ENCODE results near the gene IQCH. TPM values are rescaled to one million over a fixed set of nuclear protein-coding genes. Genes with fewer than 3 reads are reported as not detected.

The IQCH gene
- total RNA-seq, 1 donor from 2014 or later = 2.0 TPM

DNA sequence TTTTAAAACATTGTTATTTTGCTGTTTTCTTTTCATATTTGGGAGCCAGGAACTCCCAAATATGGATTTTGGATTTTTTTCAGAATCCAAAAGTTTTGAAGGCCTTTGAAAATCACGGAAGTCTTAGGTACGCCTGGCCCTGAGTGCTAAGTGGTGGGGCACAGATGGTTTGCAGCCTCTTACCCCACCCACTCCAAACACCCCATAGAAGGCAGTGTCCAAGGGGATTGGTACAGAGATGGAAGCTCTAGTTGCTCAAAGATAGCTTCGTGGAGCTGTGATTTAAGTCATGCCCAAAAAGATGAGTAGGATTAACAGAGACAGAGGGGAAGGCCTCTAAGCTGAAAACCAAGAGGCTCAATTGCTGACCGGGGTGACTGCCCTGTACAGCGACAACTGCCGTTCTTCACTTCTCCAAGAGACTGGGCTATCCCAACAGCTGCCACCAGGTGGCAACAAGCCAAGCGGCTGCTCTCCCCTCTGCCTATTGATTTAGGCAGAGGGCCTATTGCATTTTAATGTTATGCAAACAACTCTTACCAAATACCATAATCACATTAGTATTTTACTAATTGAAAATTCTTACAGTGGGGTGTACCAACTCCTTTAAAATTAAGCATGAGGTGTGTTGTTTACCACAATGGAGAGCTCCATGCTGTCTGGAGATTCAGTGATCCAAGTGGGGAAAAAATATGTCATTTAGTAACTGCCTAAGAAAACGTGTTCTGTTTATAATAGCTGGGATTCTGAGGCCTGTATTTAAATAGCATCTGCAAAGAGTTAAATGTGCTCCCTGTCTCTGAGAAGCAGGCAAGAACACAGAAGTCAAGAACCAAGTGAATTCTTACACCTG lies 202.3 kb downstream of the IQCH start:
- peaks cover 5% of the 10 kb centered on the region for H3K36me3 Mint-ChIP-seq
- H3K4me3 Mint-ChIP-seq = no peak overlapping the region
- DNase-seq (ENCODE audit: extremely low spot score, unreplicated experiment) = peak; percentile 83
- H3K4me1 Mint-ChIP-seq (ENCODE audit: unreplicated experiment) = peaks cover 6% of the 10 kb centered on the region
- H3K9me3 Mint-ChIP-seq = no peaks in the 10 kb centered on the region
- TF ChIP-seq, protein P1, sequence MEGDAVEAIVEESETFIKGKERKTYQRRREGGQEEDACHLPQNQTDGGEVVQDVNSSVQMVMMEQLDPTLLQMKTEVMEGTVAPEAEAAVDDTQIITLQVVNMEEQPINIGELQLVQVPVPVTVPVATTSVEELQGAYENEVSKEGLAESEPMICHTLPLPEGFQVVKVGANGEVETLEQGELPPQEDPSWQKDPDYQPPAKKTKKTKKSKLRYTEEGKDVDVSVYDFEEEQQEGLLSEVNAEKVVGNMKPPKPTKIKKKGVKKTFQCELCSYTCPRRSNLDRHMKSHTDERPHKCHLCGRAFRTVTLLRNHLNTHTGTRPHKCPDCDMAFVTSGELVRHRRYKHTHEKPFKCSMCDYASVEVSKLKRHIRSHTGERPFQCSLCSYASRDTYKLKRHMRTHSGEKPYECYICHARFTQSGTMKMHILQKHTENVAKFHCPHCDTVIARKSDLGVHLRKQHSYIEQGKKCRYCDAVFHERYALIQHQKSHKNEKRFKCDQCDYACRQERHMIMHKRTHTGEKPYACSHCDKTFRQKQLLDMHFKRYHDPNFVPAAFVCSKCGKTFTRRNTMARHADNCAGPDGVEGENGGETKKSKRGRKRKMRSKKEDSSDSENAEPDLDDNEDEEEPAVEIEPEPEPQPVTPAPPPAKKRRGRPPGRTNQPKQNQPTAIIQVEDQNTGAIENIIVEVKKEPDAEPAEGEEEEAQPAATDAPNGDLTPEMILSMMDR (conservative IDR thresholded peaks at IDR 0.05) = peak; percentile 97
- H3K27me3 Mint-ChIP-seq = peaks cover 29% of the 10 kb centered on the region
- no peak overlapping the region for H3K27ac Mint-ChIP-seq

DNA sequence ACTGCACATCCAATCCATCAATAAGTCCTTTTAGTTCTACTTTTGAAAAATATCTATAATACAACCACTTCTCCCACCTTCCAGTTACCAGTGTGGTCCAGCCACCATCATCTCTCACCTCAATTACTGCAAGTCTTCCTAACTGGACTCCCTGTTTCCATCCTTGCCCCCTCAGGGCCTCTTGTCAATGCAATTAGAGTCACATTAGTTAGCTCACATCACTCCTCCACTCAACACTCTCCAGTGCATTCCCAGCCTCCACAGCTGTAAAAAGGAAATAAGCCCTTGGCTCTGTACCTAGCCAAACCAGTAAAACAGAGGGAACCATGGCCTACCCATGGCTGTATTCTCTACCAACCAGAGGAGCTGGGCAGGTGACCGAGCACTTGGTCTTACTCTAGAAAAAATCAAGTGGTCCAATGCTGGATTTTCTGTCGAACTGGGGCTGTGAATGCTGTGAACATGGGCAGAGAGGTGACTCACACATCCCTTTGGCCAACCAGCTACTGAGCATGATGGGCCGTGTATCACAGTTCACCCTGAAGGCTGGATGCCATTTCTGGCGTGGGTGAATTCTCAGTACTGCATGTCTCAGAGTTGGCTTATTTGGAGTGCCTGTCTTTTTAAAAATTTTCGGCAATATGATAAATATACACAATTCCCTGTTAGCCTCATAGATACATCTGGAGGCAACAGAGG lies 203.9 kb downstream of the IQCH start:
- DNase-seq (ENCODE audit: extremely low spot score, unreplicated experiment) = no peak
- Mint-ChIP-seq H3K9me3 (no peaks in the 10 kb centered on the region), H3K4me3 (no peak overlapping the region), H3K36me3 (peaks cover 5% of the 10 kb centered on the region), H3K4me1 (ENCODE audit: unreplicated experiment) (peaks cover 12% of the 10 kb centered on the region), H3K27ac (no peak overlapping the region), H3K27me3 (peaks cover 29% of the 10 kb centered on the region)
- TF ChIP-seq, protein P1 (conservative IDR thresholded peaks at IDR 0.05) = no peak

DNA sequence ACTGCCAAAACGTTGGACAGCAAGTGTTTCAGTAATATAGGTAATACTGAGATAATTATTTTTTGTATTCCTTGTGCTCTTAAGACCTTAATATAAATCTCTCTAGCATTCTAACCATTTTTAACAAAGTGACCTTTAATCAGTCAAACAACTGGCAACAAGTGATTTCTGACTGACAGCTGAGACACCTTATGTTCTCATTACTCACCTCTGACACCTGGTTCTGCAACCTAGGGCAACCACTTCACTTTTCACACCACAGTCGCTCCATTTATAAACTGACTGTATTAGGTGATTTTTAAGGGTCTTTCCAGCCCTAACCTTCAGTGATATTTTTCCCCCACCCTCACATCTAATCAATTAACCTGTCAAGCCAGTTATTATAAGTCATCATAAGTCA lies 205.9 kb downstream of the IQCH start:
- peaks cover 12% of the 10 kb centered on the region for H3K4me1 Mint-ChIP-seq (ENCODE audit: unreplicated experiment)
- H3K4me3 Mint-ChIP-seq = no peak overlapping the region

DNA sequence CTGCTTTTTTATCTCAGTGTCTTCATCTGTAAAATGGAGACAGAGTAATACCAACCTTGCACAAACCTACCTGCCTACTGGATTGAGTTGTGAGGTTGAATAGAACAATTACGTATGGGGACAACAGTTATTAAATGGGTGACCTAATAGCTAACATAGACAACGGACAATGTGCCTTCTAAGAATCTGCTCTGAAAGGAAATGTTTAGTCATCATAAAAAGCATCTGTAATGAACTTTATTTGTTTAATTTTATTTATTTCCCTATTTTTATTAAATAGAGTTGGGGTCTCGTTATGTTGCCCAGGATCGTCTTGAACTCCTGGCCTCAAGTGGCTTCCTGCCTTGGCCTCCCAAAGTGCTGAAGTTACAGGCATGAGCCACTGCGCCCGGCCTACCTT lies 207.1 kb downstream of the IQCH start:
- Mint-ChIP-seq H3K27me3 (peaks cover 30% of the 10 kb centered on the region), H3K27ac (no peak overlapping the region), H3K4me1 (ENCODE audit: unreplicated experiment) (peaks cover 12% of the 10 kb centered on the region), H3K9me3 (no peaks in the 10 kb centered on the region), H3K36me3 (no peaks in the 10 kb centered on the region), H3K4me3 (no peak overlapping the region)
- TF ChIP-seq, protein P1 (conservative IDR thresholded peaks at IDR 0.05) = no peak
- no peak for DNase-seq (ENCODE audit: extremely low spot score, unreplicated experiment)

More for the DNA sequence above, 205.9 kb downstream of the IQCH start:
- Mint-ChIP-seq H3K9me3 (no peaks in the 10 kb centered on the region), H3K36me3 (no peaks in the 10 kb centered on the region), H3K27ac (no peak overlapping the region), H3K27me3 (peaks cover 28% of the 10 kb centered on the region)
- no peak for DNase-seq (ENCODE audit: extremely low spot score, unreplicated experiment)
- TF ChIP-seq, protein P1 (conservative IDR thresholded peaks at IDR 0.05) = no peak

DNA sequence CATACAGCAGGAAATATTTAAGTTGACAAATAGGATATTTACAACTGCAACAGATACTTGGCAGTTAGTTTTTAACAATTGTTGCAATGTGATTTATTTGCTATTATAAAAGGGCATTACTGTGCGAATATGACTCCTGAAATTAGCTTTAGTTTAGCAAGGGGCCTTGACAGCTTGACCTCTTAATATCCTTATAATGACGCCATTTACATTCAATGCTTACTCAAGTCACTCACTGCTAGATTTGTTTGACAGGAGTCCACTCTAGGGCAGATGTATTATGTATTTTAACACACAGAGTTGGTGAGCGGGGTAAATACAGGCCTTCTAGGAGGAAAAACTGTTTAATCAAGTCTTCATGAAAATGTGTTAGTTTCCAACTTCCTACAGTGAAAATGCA lies 208.3 kb downstream of the IQCH start:
- no peaks in the 10 kb centered on the region for H3K36me3 Mint-ChIP-seq
- H3K9me3 Mint-ChIP-seq = no peaks in the 10 kb centered on the region
- no peak for DNase-seq (ENCODE audit: extremely low spot score, unreplicated experiment)
- H3K4me3 Mint-ChIP-seq = no peak overlapping the region
- H3K4me1 Mint-ChIP-seq (ENCODE audit: unreplicated experiment) = peaks cover 12% of the 10 kb centered on the region
- peaks cover 29% of the 10 kb centered on the region for H3K27me3 Mint-ChIP-seq
- TF ChIP-seq, protein P1 (conservative IDR thresholded peaks at IDR 0.05) = no peak
- H3K27ac Mint-ChIP-seq = no peak overlapping the region
